HG03571 (cell line): ENCODE data around the gene OR4A5.
"Not testable (repeated sequence)": the region's sequence is repeated elsewhere in the genome, so short reads cannot be mapped to it uniquely, and the experiment has no call there.

Source experiments
- ATAC-seq: cut with Tn5 transposase; IDR thresholded peaks from one replicate; pipeline ENCODE4 v1.9.1; 2021; ENCODE audit not compliant: unreplicated experiment

The OR4A5 gene, protein sequence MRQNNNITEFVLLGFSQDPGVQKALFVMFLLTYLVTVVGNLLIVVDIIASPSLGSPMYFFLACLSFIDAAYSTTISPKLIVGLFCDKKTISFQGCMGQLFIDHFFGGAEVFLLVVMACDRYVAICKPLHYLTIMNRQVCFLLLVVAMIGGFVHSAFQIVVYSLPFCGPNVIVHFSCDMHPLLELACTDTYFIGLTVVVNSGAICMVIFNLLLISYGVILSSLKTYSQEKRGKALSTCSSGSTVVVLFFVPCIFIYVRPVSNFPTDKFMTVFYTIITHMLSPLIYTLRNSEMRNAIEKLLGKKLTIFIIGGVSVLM

DNA sequence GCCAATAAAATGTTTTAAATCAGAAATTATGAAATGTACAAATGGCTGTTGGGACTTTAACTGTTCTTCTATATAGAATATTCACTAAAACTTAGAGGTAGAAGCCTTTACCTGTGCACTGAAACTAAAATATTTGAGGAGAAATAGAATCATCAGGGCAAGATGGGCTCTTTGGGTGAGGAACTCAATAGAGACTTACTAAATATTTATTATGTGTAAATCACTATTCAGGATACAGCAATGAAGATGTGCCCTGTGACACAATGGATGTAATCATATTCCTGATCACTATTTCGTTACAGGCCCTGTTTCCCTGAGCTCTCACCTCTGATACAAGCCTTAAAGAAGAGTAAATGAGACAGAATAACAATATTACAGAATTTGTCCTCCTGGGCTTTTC lies at the start of gene OR4A5:
OR4A5 (plus strand) TSS at position 301 of the 400 bp plus-strand sequence; CDS start at position 354, 53 bp downstream.
- not testable (repeated sequence) for ATAC-seq

- ATAC-seq, result not testable (repeated sequence)
Observed at GRCh38 chr11:54720094-54720493, 13.5 kb downstream of the OR4A5 start.
